Left forelimb (tissue), 1 donor: Measurements from ENCODE around the gene TBR1.
A peak's percentile ranks its signal among the peaks of the same experiment; 100 is the strongest.

Experiments used
- DNase-seq: peaks from one replicate; pipeline ENCODE4 v3.0.0-alpha.2; 2018; ENCODE audit warnings: low spot score

The TBR1 gene

DNA sequence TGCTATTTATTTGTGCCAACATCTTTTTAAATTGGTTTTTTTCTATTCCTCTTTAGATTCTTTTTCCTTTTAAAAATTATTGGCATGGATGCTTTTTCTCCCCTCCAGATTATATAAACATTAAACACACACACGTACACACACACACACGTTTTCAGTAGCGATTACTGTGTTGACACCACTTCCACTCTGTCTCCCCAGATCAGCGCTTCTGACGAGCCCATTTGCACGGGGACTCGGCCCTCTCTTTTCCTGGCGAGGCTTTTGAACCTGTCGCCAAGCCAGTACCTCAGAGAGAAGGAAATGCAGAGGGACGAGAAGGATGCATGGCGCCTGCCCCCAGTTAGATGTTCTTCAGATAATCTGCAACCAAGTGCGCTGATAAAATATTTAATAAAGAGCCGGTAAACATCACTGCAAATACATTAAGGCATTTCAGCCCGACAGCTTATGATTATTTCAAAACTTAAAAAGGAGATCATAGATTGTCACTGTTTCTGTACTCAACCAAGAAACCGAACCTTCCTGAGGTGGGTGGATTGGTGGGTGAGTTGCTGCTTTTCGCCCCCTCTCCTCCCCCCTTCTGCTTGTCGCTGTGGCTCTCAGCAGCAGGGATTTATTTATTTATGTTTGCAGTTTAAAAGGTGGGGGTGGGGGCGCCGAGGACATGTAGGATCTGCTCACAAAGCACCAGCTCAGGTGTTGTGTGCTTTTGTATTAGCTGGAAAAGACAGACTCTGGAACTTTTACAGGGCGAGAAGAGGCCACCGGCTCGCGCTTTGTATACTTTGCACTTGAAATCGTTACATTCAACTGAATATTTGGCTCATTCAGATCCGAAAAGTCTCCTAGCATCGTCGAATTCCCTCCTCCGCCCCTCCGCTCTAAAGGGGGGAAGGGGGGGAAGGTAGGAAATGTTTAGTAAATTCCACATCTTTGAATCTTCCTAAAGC is 787 bp upstream of the TBR1 start:
- DNase-seq = no peak

DNA sequence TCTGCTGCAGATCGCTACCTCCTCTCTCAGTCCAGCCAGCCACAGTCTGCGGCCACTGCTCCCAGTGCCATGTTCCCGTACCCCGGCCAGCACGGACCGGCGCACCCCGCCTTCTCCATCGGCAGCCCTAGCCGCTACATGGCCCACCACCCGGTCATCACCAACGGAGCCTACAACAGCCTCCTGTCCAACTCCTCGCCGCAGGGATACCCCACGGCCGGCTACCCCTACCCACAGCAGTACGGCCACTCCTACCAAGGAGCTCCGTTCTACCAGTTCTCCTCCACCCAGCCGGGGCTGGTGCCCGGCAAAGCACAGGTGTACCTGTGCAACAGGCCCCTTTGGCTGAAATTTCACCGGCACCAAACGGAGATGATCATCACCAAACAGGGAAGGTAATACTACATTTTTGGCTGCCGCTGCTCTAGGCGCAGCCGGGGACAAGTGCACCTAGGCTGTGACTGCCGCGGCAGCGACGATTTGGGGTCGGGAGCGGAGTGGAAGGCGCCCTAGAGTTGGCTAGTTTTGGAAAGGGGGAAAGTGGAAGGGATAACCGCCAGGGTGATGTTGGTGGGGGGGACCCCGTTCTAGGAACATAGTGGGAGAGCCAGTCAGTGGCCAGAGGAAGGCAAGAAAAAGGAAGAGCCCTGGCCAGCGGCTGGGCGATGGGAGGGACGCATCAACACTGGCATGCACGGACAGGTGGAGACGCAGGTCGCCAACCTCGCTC is 776 bp downstream of the TBR1 start:
- DNase-seq = peak; percentile 67

DNA sequence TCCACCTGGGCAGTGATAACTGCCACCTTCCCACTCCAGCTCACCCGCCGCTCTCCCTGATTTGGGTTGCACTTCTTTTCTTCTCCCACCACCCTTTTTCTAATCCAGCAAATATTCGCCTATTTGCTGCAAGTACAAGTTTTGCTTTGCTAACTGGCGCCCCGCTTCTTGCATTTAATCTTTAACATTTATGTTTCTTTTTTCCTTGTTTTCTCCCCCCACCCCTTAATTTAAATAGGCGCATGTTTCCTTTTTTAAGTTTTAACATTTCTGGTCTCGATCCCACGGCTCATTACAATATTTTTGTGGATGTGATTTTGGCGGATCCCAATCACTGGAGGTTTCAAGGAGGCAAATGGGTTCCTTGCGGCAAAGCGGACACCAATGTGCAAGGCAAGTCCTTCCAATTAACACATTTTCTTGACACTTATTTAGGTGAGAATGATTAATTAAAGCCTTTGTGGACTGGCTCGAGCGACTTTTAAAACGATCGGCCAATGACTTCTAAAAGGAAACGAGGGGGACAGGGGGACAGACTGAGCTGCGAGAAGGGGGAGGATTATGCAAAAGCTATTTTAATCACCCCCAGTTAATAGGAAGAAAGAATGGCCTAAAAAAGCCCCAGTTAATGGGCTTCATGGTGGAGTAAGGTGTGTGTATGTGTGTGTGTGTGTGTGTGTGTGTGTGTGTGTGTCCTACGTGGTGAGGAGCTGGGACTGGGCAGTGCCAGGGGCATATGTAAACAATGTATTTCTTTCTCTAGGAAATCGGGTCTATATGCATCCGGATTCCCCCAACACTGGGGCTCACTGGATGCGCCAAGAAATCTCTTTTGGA is 1.6 kb downstream of the TBR1 start:
- DNase-seq = no peak

- DNase-seq = no peak
Measured at GRCh38 chr2:161418275-161418714, 2.2 kb downstream of the TBR1 start.

GRCh38 chr2:161418715-161419637 is 2.9 kb downstream of the TBR1 start:
- peak; percentile 71 for DNase-seq

GRCh38 chr2:161419638-161420190 is 3.6 kb downstream of the TBR1 start:
- no peak for DNase-seq

DNA sequence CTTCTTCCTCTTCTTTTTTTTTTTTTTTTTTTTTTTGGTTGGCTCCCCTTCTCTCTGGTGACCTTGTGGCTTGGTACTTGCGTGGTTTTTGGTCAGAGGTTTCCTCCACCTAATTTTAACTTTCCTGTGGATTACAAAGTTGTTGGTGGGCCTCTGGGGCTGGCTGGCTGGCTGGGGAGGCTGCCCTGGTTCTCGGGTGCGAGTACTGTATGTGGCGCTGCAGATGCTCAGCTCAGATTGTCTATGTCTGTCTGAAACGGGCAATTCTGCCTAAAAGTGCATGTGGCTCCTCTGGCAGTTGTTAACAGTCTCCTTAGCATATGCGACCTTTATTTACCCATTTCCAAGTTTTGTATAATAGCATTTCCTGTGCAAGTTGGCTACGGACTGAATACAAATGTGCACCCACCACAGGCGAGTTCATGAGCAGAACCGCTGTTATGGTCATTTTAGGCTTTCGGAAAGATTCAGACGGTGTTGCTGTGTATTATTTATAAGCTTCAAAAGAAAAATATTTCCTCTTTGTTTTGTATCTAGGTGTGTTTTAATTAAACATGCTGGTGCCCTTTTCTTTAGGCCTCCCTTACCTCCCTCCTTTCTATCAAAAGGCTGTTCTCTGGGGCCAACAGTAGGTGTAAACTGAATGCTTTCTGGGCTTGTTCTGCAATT is 4.4 kb downstream of the TBR1 start:
- DNase-seq = no peak

GRCh38 chr2:161421686-161422085 is 5.6 kb downstream of the TBR1 start:
- no peak for DNase-seq

DNA sequence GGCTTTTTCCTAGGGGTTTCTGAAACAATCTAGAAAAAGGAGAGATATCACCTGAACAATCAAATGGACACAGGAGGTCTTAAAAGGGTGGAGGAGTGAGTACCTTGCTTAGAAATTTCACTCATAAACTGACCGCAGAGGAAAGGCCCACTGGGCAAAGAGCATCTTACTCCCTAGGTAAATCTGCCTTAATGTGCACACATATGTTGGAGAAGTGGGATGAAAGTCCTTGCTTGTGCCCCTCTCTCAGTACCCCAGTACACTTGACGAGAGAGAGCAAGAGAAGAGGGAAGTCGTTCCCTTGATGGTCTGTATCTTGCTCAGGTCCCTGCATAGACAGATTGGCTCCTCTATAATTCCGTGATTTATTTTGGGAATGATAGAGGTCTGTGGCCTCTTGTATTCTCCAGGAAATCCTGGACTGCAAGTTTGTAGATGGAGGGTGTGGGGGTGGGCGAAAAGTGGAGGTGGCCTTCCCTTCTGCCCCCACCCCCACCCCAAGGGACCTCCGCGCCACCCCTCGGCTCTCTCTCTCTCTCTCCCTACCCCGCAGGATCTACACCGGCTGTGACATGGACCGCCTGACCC is 6.8 kb downstream of the TBR1 start:
- no peak for DNase-seq

GRCh38 chr2:161423421-161424393 is 7.6 kb downstream of the TBR1 start:
- peak; percentile 71 for DNase-seq

GRCh38 chr2:161424394-161424769 is 8.3 kb downstream of the TBR1 start:
- no peak for DNase-seq

GRCh38 chr2:161424891-161425727 is 9.0 kb downstream of the TBR1 start:
- no peak for DNase-seq

DNA sequence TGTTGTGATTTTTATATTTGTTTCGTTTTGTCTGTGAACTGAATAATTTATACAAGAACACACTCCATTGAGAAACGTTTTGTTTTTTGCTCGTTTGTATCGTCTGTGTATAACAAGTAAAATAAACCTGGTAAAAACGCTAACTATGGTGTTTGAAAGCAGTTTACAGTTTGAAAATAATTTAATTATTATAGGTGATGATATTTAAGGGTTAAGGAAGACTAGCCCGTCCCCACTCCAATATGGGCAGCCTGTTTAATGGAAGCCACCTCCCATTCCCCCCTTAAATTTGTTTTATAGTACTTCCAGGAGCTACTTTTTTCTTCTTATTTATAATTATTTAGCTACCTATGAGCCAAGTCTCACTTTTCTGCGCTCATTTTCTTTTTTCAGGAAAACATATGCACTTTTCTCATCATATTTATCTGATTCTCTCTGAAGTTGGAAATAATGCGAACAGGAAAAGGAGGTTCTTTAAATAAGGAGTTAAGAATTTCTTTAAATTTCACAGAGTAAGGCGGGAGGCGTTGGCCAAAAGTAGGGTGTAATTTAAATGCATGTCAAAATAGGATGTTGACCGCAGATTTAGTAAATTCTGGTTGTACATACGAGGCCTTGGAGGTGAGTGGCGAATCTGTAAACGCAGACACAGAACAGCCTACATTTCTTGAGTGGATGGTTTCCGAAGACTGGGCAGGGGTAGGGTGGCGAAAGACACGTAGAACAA is 9.8 kb downstream of the TBR1 start:
- no peak for DNase-seq

- no peak for DNase-seq
Measured at GRCh38 chr2:161426455-161426921, 10.4 kb downstream of the TBR1 start.

DNA sequence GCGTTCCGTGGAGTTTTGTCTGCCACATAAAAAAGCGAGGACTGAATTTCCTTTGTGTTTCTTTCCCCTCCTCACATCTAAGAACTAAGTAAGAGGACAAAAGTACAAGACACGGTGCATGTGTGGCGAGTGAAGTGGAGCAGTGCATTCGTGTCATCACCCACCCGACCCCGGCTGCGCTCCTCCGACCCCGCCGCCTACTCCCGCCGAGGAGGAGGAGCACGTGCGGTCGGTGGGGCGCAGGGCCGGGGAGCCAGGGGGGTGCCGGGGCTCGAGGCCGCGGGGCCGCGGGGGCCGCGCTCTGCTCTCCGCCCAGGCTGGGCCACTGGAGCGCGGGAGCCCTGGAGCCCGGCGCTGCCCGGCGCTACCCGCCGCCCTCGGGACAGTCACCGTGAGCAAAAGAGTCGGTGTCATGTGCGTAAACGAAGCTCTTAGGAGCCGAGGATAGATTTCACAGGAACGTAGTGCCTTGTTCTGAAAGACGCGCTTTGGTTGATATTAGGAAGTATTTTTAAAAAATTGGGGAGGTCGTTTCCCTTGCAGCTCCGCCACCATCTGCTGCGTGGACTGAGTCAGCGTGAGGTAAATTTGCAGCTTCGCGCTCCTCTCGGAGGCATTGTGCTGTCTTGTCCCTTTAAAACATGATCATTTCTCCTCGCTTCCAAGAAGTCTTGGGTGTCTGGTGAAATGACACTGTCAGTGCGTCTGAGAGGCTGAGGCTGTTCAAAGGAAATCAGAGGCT is 11.0 kb downstream of the TBR1 start:
- no peak for DNase-seq
